Activated CD4-positive, alpha-beta T cell treated with anti-CD3 and anti-CD28 coated beads, Interleukin-2, amount 50 U/mL, for 16 hours (primary cell): Measurements from ENCODE around the gene SLC4A9.
"Not testable (repeated sequence)": the region's sequence is repeated elsewhere in the genome, so short reads cannot be mapped to it uniquely, and the experiment has no call there.

Experiments
- DNase-seq: peaks from one replicate; pipeline ENCODE4 v3.0.0-alpha.2; 2020

The SLC4A9 gene

DNA sequence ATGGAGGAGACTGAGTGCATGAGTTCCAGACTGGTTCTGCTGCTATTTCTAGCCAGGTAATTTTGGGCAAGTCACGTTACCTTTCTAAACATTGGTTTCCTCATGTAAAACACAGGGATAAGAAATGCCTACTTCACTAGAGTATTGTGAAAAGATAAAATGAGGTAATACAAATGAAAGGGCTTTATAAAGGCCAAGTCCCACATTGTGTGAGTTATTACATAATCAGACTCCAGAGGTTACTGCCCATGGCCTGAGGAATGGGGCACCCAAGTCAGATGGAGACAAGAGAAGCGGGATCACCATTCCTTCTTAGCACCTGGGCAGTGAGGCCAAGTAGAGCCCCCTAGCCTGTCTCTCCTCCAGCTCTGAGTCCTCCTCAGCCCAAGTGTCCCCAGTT lies 21.1 kb upstream of the SLC4A9 start:
- no peak for DNase-seq

DNA sequence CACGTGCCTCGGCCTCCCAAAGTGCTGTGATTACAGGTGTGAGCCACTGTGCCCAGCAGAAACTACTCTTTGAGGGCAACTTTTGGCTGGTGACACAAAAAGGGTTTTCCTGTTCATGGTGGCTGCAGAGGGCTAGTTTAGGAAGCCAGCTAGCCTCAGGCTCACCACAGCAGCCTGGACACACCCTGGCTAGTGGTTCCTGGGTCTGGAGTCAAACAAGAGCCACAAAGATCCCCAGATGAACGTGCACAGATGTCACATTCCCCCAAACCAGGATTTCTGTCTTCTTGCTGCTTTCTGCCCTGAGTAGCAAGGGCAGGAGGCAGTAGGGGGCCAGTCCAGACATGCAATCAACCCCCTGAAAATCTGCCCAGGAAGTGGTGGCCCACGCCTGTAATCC lies 20.4 kb upstream of the SLC4A9 start:
- DNase-seq: no peak

DNA sequence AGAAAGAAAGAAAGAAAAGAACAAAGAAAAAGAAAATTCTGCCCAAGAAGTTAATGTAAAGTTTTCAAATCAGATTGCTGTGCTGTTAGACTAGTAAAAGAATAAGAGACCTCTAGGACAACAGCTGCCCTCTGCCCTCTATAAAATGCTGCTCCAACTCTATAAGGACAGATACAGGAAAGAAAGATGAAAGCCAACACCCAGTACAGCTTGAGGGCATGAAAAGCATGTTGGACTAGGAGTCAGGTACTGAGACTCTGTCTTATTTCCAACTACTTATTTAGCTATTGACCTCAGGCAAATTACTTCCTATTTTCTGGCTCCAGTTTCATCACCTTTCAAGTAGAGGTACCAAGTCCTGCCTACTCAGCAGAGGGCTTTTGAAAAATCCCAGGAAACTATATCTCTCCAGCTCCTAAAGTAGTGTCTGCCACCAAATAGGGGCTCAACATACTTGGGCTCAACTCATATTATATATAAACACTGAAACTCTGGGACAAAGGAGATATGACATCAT lies 19.3 kb upstream of the SLC4A9 start:
- DNase-seq: no peak

DNA sequence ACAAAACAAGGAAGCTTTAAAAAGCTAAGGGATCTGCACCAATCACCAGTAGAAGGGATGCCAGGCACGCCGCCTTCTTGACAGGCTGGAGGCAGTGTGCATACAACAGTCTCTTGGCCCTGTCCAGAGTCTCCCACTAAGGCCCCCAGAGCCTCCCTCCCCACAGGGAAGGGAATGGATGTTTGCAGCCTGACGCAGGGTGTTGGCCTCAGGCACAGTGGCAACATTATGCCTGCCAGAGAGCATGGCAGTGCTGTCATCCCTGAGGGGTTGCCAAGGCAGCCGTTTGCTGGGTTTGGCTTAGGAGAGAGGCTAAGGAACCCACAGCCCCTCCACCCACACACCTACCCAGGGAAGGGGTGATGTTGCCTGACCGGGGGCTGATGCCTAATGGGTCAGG lies 18.4 kb upstream of the SLC4A9 start:
- DNase-seq: no peak

DNA sequence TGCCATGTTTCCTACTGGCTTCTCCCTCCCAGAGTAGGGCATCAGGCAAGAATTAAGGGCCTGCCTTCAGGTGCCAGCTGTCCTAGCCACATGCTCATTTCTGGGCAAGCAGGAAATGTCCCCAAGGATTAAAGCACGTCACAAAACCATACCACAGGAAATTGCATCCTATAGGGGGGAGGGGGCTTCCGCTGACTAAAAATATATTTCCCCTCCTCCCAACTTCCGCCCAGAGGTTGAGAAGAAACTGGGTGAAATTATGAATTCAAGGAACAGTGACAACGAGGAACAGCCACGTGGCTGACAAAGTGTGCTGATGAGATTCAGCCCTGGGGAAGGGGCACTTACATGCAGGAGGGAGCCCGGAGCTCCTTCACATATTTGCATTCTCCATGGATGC lies 17.7 kb upstream of the SLC4A9 start:
- peak; percentile 87 for DNase-seq

DNA sequence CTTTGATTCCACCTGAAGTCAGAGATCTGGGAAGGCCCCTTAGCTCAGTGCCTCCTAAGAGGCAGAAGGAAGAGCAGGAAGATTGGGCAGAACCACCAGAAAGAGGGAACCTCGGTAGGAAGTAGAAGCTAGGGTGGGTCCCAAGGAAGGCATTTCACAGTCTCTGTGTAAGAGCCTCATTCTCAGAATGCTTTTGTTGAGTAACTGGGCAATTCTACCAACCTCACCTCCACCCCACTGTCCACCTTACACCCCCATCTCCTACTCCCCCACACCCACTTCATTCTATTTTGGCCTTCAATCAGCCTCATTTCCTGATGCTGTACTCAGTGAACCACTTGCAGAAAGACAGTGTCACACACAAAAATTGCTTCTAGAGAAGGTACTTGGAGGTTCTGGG lies 17.1 kb upstream of the SLC4A9 start:
- no peak for DNase-seq

DNA sequence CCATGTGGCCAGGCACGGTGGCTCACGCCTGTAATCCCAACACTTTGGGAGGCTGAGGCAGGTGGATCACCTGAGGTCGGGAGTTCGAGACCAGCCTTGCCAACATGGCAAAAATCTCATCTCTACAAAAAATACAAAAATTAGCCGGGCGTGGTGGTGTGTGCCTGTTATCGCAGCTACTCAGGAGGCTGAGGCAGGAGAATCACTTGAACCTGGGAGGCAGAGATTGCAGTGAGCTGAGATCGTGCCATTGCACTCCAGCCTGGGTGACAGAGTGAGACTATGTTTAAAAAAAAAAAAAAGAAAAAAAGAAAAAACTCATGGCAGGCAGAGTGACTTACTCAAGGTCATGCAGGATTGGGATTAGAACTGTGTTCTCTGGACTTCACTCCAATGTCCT lies 16.1 kb upstream of the SLC4A9 start:
- DNase-seq: not testable (repeated sequence)

DNA sequence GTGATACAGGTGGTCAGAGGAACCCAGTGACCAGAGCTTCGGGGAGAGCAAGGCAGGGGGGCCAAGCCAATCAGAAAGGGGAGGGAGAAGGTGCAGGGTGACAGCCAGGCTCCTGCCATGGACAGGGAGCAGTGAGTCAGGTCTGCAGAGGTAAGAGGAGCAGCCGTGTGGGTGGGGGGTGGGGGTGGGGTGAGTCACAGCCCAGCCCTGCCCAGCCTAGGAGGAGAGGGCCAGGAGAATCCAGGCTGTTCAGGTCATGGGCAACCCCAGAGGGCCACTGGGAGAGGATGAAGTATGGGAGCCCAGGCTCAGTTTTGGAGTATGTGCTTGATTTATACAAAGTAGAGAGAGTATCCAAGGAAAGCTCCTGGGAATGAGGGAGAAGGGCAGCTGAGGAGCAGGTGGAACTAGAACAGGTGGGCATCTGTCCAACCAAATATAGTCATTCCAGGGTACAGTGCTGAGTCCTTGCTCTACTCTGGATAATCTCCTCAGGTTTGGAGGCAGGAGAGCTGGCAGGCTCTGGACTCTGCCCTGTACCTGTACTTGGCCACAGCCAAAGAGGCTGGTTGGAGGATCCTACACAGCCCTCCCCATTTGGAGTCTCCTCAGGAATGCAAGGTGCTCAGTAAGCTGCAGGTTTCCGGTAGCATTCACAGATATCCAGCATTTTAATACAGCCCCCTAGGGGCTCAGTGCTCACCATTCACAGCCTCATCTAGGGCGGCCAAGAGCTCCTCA lies 15.1 kb upstream of the SLC4A9 start:
- no peak for DNase-seq

DNA sequence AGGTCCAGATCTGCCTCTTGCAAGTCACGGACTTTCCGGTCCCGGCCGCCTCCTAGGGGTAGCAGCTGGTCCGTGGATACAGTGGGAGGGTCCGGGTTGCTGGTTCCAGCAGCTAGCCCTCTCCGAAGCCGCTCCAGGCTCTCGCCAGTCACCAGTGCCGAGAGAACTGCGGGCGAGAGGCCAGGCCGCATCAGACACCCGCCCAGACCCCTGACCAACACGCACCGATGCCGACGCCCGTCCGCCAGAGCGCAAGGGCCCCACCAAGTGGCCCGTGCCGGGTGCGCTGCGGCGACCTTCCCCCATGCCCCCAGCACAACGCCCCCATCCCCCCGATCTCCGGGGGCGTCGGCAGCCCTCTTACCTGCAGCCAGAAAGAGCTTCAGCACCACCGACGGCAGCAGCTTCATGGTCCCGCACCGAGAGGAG lies 14.1 kb upstream of the SLC4A9 start:
- DNase-seq: peak; percentile 26

DNA sequence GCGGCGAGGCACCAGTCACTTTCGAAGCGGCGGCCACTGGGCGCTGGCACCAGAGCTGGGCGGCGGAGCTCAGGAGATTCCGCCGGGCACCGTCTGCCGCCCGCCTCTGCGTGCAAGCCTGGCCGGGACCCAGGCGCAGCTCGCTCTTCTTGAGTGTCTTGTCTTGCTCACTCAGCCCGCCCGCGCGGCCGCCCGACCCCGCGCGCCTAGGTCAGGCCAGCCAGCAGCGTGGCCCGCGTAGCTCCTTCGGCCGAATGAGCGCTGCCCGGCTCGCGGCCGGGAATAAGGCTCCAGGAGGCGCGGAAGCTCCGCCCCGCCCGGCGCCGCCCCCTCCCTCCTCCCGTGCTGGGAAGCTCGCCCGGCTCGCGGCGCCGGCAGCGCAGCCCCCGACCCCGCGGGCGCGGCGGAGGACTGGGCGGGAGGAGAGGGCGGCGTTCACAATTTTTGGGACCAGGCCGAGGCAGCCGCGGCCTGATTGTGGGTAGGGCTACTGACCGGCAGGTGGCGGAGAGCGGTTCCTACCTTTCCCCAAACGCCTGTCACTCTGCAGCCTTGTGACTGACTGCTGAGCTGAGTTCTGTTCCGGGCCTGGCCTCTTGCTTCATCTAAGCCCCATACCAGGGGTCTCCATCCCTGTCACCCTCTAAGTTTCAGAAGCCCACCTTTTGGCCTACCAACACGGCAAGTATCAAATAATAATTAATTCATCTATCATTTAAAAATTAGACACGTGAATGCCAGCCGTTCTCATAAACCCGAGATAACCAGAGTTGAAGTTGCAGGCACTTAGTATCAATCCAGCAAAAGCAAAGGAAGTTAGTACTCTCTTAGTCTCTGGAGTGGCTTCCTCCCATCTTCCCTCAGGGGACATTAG lies 13.4 kb upstream of the SLC4A9 start, which contains the start of gene HBEGF:
Gene HBEGF (minus strand): TSS at position 256 of the 874 bp plus-strand sequence. CDS start 275 bp downstream, outside the sequence.
- DNase-seq: peak; percentile 60

DNA sequence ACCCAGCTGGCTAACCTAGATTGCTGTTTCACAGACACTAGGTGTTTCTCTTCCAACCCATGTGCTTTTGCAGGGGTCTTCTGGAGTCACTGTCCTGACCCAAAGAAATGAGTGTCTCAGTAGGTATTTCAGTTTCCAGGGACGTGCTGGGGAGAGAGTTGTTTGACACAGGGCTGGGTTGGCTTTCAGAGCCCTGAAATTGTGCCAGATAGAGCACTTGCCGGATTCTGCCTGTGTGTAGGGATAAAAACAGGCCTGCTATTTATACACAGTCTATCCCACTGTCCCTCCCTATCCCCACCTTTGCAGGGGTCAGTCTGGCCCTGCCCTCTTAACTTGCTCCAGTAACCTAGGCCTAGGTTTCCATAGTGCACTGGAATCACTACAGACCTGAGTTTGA lies 12.6 kb upstream of the SLC4A9 start:
- DNase-seq: no peak

DNA sequence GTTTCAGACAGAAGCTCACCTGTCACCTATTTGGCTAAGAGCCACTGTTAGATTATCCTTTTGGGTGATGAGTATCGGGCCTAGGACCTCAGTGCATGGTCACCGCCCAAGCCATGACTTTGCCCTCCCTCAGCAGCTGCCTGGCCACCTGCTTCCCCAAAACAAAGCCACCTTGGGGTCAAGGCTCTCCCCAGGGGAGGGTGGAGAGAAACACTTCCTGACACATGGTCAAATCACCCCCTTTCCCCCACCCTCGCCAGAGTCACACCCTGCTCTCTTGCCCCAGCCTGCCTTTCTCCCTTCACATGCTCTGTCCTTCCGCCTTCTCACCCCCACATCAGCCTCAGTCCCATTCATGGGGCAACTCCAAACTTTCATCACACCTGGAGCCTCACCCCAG lies 11.9 kb upstream of the SLC4A9 start:
- DNase-seq: no peak

DNA sequence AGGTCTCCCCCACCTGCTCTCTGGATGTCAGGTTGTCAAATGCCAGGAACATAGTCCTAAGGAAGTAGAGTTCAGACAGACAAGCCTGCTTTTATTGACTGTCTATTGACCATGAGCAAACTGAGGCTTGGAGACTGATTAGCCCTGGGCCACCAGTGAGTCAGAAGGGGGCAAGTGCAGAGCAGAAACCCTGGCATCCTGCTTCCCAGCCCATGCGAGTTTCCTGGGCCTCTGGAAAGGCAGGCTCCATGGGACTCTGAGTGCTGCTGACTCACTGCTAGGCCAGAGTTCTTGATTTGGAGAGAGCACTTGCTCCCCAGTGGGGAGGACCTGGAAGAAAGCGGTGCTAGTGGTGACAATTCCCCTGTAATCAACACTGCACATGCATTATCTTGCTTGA lies 10.8 kb upstream of the SLC4A9 start:
- DNase-seq: no peak

DNA sequence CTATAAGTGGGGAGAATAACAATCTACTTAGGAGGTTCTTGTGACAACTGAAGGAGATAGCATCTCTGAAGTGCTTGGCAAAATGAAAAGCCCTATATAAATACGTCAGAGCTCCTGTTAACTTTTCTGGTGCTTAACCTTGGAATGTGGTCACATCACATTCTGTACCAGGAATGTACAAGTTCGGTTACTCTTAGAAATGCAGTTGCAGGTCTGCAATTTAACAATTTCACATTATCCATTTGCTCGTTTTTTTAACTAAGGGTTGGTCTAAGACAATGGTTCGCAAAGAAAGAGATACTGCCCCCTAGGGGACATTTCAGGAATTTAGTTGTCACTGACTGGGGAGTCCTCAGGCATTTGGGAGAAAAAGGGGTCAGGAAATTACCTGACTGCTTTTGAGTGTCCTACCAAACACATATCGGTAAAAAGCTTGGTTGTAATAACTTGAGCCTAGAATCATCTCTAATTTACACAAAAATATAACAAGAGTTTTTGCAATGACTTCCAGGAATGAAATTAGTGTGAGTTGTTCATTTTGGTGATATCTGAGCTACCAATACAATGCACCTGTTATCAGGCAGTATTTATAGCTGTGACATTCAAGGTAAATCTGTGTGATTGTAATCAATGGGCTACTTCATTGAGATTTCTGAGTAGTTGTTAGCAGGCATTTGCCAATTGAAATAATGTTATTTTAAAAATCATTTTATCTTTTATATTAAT lies 8.2 kb upstream of the SLC4A9 start:
- DNase-seq: peak; percentile 87

DNA sequence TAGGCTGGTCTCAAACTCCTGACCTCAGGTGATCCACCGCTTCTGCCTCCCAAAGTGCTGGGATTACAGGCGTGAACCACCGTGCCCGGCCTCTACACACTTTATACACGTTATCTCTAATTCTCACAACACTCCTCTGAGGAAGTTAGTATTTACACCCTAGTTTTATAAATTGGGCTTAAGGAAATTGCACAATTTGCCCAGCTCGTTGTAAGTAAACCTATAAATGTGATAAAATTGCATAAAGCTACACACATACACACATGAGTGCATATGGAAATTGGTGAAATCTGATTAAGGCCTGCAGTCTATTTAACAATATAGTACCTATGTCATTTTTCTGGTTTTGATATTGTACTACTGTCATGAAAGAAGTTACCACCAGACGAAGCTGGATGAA lies 4.4 kb upstream of the SLC4A9 start:
- no peak for DNase-seq

DNA sequence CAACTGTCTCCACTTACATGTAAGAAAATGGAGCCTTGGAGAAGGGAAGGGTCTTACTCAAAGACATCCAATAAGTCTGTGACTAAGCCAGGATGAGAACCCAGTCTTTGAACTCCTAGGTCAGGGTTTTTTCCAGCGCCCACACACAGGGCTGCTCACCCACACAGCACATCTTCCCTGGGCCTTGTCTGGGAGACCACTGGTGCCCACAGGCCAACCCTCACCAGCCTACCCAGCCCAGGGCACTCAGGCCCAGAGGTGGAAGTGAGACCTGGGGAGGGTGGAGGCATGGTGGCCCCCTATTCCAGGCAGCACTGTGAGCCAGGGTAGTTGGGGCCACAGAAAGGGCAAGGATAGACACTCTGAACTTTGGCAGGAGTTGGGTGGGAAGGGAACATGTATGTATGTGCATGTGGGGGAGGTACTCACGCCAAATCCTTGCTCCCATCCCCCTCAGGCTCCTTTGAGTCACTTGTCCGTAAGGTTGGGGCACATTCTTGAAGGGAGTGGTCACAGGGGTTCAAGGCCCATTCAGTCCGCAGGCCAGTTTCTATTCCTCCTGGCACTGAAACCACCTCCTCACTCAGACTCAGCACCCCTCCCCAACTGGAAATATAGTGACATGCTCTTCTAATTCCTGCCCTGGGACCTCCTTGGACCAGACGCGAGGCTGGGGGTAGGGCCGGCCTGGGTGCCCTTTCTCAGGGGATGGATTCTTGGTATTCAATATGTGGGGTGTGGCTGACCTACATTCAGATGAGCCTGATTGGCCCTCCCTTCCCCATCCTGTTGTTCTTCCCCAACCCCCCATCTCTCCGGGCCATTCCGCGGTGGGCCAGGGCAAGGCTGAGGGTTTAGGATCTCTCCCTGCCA lies 2.9 kb upstream of the SLC4A9 start:
- DNase-seq: no peak

DNA sequence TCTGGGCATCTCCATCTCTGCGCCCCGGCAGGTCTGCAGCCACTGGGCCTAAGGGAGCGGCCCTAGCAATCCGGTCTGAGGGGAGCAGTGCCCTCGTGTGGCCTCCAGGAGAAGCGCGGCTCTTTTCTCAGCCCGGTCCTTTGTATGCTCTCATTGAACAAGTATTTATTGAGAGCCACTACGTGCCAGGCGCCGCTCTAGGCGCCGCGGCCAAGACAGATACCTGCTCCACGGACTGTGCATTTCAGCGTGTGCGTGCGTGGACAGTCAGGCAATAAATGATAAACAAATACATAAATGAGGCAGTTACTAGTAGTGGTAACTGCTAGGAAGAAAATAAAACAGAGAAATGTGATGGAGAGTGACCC lies 2.3 kb upstream of the SLC4A9 start:
- peak; percentile 87 for DNase-seq

DNA sequence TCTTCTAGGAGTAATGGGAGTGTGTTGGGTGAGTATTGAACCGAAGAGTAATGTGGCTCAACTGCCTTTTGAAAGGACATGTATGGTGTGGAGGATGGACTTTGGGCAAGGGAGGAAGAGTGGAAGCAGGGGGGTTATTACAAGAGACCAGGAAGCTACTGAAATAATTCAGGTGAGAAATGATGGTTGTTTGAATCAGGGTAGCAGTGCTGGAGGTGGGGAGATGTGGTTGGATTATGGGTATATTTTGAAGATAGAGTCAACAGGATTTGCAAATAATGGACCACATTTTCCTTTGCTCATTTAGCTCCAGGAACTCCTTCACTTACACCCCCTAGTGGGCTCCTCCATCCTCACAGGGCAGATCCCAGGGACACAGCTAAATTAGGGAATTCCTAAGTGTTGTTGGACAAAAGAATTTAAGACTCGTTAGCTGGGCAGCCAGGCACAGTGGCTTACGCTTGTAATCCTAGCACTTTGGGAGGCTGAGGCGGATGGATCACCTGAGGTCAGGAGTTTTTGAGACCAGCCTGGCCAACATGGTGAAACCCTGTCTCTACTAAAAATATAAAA lies 1.2 kb upstream of the SLC4A9 start:
- DNase-seq: no peak

DNA sequence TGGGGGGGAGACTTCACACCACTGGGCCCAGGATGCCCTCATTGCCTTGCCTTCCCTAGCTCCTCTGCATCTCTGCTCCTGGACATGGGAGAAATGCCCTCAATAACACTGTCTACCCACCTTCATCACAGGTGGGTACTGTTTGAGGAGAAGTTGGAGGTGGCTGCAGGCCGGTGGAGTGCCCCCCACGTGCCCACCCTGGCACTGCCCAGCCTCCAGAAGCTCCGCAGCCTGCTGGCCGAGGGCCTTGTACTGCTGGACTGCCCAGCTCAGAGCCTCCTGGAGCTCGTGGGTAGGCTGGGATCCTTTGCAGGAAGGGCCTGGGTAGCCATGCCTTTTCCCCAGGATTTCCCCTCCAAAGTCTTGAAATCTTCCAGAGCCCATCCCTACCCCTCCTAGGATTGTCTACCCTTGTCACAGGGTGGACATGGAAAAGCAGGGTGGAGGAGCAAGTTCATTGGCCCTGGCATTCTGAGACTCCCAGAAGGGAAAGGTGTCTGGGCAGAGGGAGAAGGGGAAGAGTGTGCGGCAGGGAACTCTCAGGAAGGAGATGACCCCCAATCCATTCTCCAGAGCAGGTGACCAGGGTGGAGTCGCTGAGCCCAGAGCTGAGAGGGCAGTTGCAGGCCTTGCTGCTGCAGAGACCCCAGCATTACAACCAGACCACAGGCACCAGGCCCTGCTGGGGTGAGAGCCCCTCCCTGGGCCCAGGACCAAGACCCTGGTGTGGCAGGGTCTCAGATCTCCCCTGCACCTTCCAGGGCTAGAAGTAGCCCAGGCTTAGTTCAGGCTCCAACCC lies 886 bp downstream of the SLC4A9 start:
- DNase-seq: no peak

DNA sequence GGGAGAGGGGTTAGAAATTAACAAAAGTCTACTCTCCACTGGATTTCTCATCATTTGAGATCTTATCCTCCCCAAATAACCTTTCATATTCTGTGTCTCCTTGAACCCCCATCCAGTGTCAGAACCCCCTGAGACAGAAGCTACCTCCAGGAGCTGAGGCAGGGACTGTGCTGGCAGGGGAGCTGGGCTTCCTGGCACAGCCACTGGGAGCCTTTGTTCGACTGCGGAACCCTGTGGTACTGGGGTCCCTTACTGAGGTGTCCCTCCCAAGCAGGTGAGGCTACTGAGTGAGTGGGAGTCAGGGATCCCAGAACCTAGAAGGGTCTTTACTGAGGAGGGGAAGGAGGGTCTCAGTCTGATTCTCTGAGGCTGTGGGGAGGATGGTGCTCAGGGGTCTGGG lies 1.9 kb downstream of the SLC4A9 start:
- no peak for DNase-seq

DNA sequence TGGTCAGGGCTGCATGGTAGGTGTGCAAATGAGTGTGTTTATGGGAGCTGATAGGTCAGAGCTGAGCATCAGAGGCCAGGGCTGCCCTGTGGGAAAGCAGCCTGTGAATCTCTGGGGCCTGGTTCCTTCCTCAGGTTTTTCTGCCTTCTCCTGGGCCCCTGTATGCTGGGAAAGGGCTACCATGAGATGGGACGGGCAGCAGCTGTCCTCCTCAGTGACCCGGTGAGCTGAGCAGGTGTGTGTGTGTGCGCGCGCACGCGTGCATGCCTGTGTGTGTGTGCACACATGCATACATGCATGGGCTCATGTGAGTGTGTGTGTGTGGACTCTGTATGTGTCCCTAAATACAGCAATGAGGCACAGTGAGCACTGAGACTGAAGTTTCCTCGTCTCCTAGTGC lies 2.3 kb downstream of the SLC4A9 start:
- DNase-seq: no peak
